Dedifferentiated amniotic fluid mesenchymal stem cell (primary cell): ENCODE measurements around the gene TNFRSF14.

Experiments used
- DNase-seq: peaks from one replicate; pipeline ENCODE4 v3.0.0-alpha.2; 2016; ENCODE audit errors: extremely low spot score

The TNFRSF14 gene

GRCh38 chr1:2556277-2556677, at the start of gene TNFRSF14:
TSS of gene TNFRSF14 (plus strand) at chr1:2556371. CDS start at chr1:2556665, 294 bp downstream.
- peak; percentile 20 for DNase-seq

GRCh38 chr1:2506901-2507565, 49.1 kb upstream of the TNFRSF14 start:
- DNase-seq = no peak

GRCh38 chr1:2507744-2508155, 48.4 kb upstream of the TNFRSF14 start:
- no peak for DNase-seq

GRCh38 chr1:2508180-2508579, 48.0 kb upstream of the TNFRSF14 start:
- DNase-seq = no peak

GRCh38 chr1:2508751-2509150, 47.4 kb upstream of the TNFRSF14 start:
- DNase-seq = no peak

- DNase-seq = no peak
Observed at GRCh38 chr1:2509589-2509988, 46.6 kb upstream of the TNFRSF14 start.

- DNase-seq = no peak
Observed at GRCh38 chr1:2510366-2511155, 45.6 kb upstream of the TNFRSF14 start.

- no peak for DNase-seq
Observed at GRCh38 chr1:2512862-2513421, 43.2 kb upstream of the TNFRSF14 start.

- no peak for DNase-seq
Observed at GRCh38 chr1:2513939-2514652, 42.1 kb upstream of the TNFRSF14 start.

GRCh38 chr1:2514863-2515762, 41.1 kb upstream of the TNFRSF14 start:
- DNase-seq = no peak

GRCh38 chr1:2515763-2516080, 40.4 kb upstream of the TNFRSF14 start:
- DNase-seq = no peak

GRCh38 chr1:2516124-2516523, 40.0 kb upstream of the TNFRSF14 start:
- no peak for DNase-seq

GRCh38 chr1:2516946-2517345, 39.2 kb upstream of the TNFRSF14 start:
- DNase-seq = no peak

GRCh38 chr1:2517966-2518365, 38.2 kb upstream of the TNFRSF14 start:
- no peak for DNase-seq

- DNase-seq = no peak
Observed at GRCh38 chr1:2518528-2518927, 37.6 kb upstream of the TNFRSF14 start.

GRCh38 chr1:2519029-2519685, 37.0 kb upstream of the TNFRSF14 start:
- DNase-seq = no peak

GRCh38 chr1:2519729-2520128, 36.4 kb upstream of the TNFRSF14 start:
- no peak for DNase-seq

- no peak for DNase-seq
Observed at GRCh38 chr1:2520206-2520605, 36.0 kb upstream of the TNFRSF14 start.

GRCh38 chr1:2520806-2521205, 35.4 kb upstream of the TNFRSF14 start:
- no peak for DNase-seq

GRCh38 chr1:2522230-2522629, 33.9 kb upstream of the TNFRSF14 start:
- DNase-seq = no peak
